ENCODE measurements around the gene ADCY10. TPM values are rescaled to one million over a fixed set of nuclear protein-coding genes. Genes with fewer than 3 reads are reported as not detected.

The ADCY10 gene
- total and polyA plus RNA-seq, 2 experiments from 2014 or later = not detected

GRCh38 chr1:167839009-167839408, 74.9 kb downstream of the ADCY10 start:
- peak overlapping the region; percentile 15; the same call in 1 of the 2 replicates for H2AFZ ChIP-seq
- no peak for ATAC-seq
- no peaks in the 10 kb centered on the region for H3K36me3 Mint-ChIP-seq (ENCODE audit: low read depth)

More at GRCh38 chr1:167839009-167839408, 74.9 kb downstream of the ADCY10 start:
- Mint-ChIP-seq H3K27me3 (ENCODE audit: insufficient read depth, low read depth, poor library complexity) (peaks cover 2% of the 10 kb centered on the region), H3K27ac (no peak overlapping the region), H3K4me3 (no peak overlapping the region), H3K9me3 (no peaks in the 10 kb centered on the region), H3K4me1 (no peaks in the 10 kb centered on the region)
- DNase-seq (ENCODE audit: low spot score) = no peak
- H3K4me2 ChIP-seq = no peak overlapping the region
- no peaks in the 10 kb centered on the region for H3K36me3 ChIP-seq (ENCODE audit: insufficient read depth)
- H3K9me2 ChIP-seq (ENCODE audit: insufficient read depth) = peaks cover 5% of the 10 kb centered on the region
- H3F3A ChIP-seq (replicated peaks; ENCODE audit: low read depth) = no peaks in the 10 kb centered on the region
- no peaks in the 10 kb centered on the region for H3K79me2 ChIP-seq (replicated peaks; ENCODE audit: insufficient read depth)
- no peak overlapping the region for H3K27ac ChIP-seq (ENCODE audit: low read depth)
- no peaks in the 10 kb centered on the region for H4K20me1 ChIP-seq (replicated peaks; ENCODE audit: insufficient read depth)
- TF ChIP-seq ZNF462 (CRISPR knock-in tag; IDR thresholded peaks at IDR 0.05) = no peak
- TF ChIP-seq REST (IDR thresholded peaks at IDR 0.05; ENCODE audit: unreplicated experiment) = no peak
- TF ChIP-seq ZNF114 (CRISPR knock-in tag; IDR thresholded peaks at IDR 0.05) = no peak
- TF ChIP-seq JUNB (IDR thresholded peaks at IDR 0.05; ENCODE audit: unreplicated experiment) = no peak
- TF ChIP-seq ZNF331 (CRISPR knock-in tag; IDR thresholded peaks at IDR 0.05; ENCODE audit: low read depth) = no peak
- no peak overlapping the region for H3K4me3 ChIP-seq
- H3K27me3 ChIP-seq (ENCODE audit: insufficient read depth) = no peaks in the 10 kb centered on the region
- no peaks in the 10 kb centered on the region for H3K4me1 ChIP-seq (ENCODE audit: insufficient read depth)

Data from GM23338 (cell line).